ENCODE results near the gene SCAMP1.

SCAMP1 gene

GRCh38 chr5:78521455-78521854 lies 161.0 kb downstream of the SCAMP1 start:
- TF ChIP-seq EZH2phosphoT487 (conservative IDR thresholded peaks at IDR 0.05; ENCODE audit: low read length) (no peak), CTCF (IDR thresholded peaks at IDR 0.05; ENCODE audit: insufficient read depth, low read length, poor library complexity, severe bottlenecking) (no peak)
- no peaks in the 10 kb centered on the region for H3F3A ChIP-seq (ENCODE audit: insufficient read depth)
- no peak overlapping the region for H3K9ac ChIP-seq (ENCODE audit: low read length)
- no peaks in the 10 kb centered on the region for H3K9me2 ChIP-seq (replicated peaks; ENCODE audit: insufficient read depth, low read length)
- H3K27ac ChIP-seq (ENCODE audit: low read depth, low read length), result no peak overlapping the region
- H3K36me3 ChIP-seq (ENCODE audit: low read length), result no peaks in the 10 kb centered on the region
- H3K9me3 ChIP-seq (ENCODE audit: insufficient read depth, low read length), result no peaks in the 10 kb centered on the region
- peaks cover 64% of the 10 kb centered on the region for H3K79me2 ChIP-seq (ENCODE audit: insufficient read depth, low read length)
- no peak overlapping the region for H2AFZ ChIP-seq (ENCODE audit: low read depth, low read length, severe bottlenecking)
- H3K4me2 ChIP-seq (ENCODE audit: low read depth, low read length, poor library complexity, severe bottlenecking), result no peak overlapping the region
- H3K27me3 ChIP-seq (ENCODE audit: low read length), result no peaks in the 10 kb centered on the region
- no peaks in the 10 kb centered on the region for H4K20me1 ChIP-seq (ENCODE audit: low read depth, low read length)
- no peak overlapping the region for H3K4me3 ChIP-seq (ENCODE audit: insufficient read depth, low read length, poor library complexity, severe bottlenecking)

- Histone ChIP-seq H3K9me2 (replicated peaks; ENCODE audit: insufficient read depth, low read length) (no peaks in the 10 kb centered on the region), H3K4me3 (ENCODE audit: insufficient read depth, low read length, poor library complexity, severe bottlenecking) (no peak overlapping the region), H4K20me1 (ENCODE audit: low read depth, low read length) (no peaks in the 10 kb centered on the region), H3K9me3 (ENCODE audit: insufficient read depth, low read length) (no peaks in the 10 kb centered on the region), H3K27ac (ENCODE audit: low read depth, low read length) (no peak overlapping the region), H3K4me2 (ENCODE audit: low read depth, low read length, poor library complexity, severe bottlenecking) (no peak overlapping the region), H3K36me3 (ENCODE audit: low read length) (no peaks in the 10 kb centered on the region), H2AFZ (ENCODE audit: low read depth, low read length, severe bottlenecking) (no peak overlapping the region), H3F3A (ENCODE audit: insufficient read depth) (no peaks in the 10 kb centered on the region), H3K27me3 (ENCODE audit: low read length) (no peaks in the 10 kb centered on the region), H3K79me2 (ENCODE audit: insufficient read depth, low read length) (peaks cover 76% of the 10 kb centered on the region), H3K9ac (ENCODE audit: low read length) (no peak overlapping the region)
- TF ChIP-seq EZH2phosphoT487 (conservative IDR thresholded peaks at IDR 0.05; ENCODE audit: low read length), result no peak
- no peak for TF ChIP-seq CTCF (IDR thresholded peaks at IDR 0.05; ENCODE audit: insufficient read depth, low read length, poor library complexity, severe bottlenecking)
These were observed 162.3 kb downstream of the SCAMP1 start for GRCh38 chr5:78522476-78523260.

GRCh38 chr5:78523314-78524193 lies 163.1 kb downstream of the SCAMP1 start:
- H3K9me2 ChIP-seq (replicated peaks; ENCODE audit: insufficient read depth, low read length), result no peaks in the 10 kb centered on the region
- peaks cover 76% of the 10 kb centered on the region for H3K79me2 ChIP-seq (ENCODE audit: insufficient read depth, low read length)
- no peak overlapping the region for H2AFZ ChIP-seq (ENCODE audit: low read depth, low read length, severe bottlenecking)
- no peak overlapping the region for H3K9ac ChIP-seq (ENCODE audit: low read length)
- H3K27me3 ChIP-seq (ENCODE audit: low read length), result no peaks in the 10 kb centered on the region
- H3K9me3 ChIP-seq (ENCODE audit: insufficient read depth, low read length), result no peaks in the 10 kb centered on the region
- H3F3A ChIP-seq (ENCODE audit: insufficient read depth), result no peaks in the 10 kb centered on the region
- H3K36me3 ChIP-seq (ENCODE audit: low read length), result no peaks in the 10 kb centered on the region
- H3K4me2 ChIP-seq (ENCODE audit: low read depth, low read length, poor library complexity, severe bottlenecking), result no peak overlapping the region
- TF ChIP-seq CTCF (IDR thresholded peaks at IDR 0.05; ENCODE audit: insufficient read depth, low read length, poor library complexity, severe bottlenecking) (no peak), EZH2phosphoT487 (conservative IDR thresholded peaks at IDR 0.05; ENCODE audit: low read length) (no peak)
- H4K20me1 ChIP-seq (ENCODE audit: low read depth, low read length), result no peaks in the 10 kb centered on the region
- no peak overlapping the region for H3K27ac ChIP-seq (ENCODE audit: low read depth, low read length)
- no peak overlapping the region for H3K4me3 ChIP-seq (ENCODE audit: insufficient read depth, low read length, poor library complexity, severe bottlenecking)
